HEK293T (cell line): ENCODE measurements around the gene KLF1.

ENCODE experiments used
- ARNT ChIP-seq: fragments of 450-650 bp; IDR thresholded peaks from 2 replicates; pipeline ENCODE4 v1.6.1; 2017; ENCODE audit warnings: mild to moderate bottlenecking
- BHLHE40 ChIP-seq: fragments of 450-650 bp; IDR thresholded peaks from 2 replicates; pipeline ENCODE4 v1.6.1; 2016; ENCODE audit warnings: mild to moderate bottlenecking, moderate library complexity, borderline replicate concordance
- ELF4 ChIP-seq: fragments of 450-650 bp; IDR thresholded peaks from 2 replicates; pipeline ENCODE4 v1.6.1; 2017; ENCODE audit warnings: antibody characterized with exemption
- FOXM1 ChIP-seq: fragments of 450-650 bp; IDR thresholded peaks from 2 replicates; pipeline ENCODE4 v1.6.1; 2017; ENCODE audit warnings: mild to moderate bottlenecking, borderline replicate concordance
- HDGF ChIP-seq: fragments of 450-650 bp; IDR thresholded peaks from 2 replicates; pipeline ENCODE4 v1.6.1; 2017; ENCODE audit warnings: antibody characterized with exemption, borderline replicate concordance
- L3MBTL2 ChIP-seq: fragments of 450-650 bp; conservative IDR thresholded peaks from 2 replicates; pipeline ENCODE4 v1.6.1; 2016; ENCODE audit warnings: mild to moderate bottlenecking
- LEF1 ChIP-seq: fragments of 450-650 bp; IDR thresholded peaks from 2 replicates; pipeline ENCODE4 v1.6.1; 2017; ENCODE audit warnings: mild to moderate bottlenecking, borderline replicate concordance
- SP1 ChIP-seq: fragments of 450-650 bp; IDR thresholded peaks from 2 replicates; pipeline ENCODE4 v1.6.1; 2017
- TARDBP ChIP-seq: fragments of 450-650 bp; IDR thresholded peaks from 2 replicates; pipeline ENCODE4 v1.6.1; 2016
- ZNF384 ChIP-seq: fragments of 450-650 bp; IDR thresholded peaks from 2 replicates; pipeline ENCODE4 v1.6.1; 2016

DNA sequence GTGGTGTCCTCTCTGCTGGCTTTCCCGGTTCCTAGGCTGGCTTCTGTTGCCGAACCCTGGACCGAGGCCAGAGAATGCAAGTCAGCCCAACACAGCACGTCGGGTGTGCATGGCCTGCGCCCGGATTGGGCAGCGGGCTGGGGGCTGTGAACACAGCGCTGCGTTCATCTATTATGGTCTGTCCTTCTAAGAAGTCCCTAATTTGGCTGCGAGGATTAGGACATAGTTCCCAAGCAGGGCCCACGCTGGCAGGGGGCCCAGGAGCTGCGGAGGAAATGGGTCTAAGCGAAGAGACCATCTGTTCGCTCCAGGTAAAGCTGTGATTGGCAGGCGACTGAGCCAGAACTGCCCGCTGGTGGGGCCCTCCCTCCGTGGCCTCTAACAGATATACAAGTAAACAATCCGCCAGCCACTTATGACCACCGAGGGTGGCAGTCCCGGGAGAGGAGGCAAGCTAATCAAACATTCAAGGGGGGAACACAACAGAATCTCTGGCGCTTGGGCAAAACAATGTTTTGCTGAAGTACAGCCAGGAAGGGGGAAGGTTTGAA lies 26.1 kb upstream of the KLF1 start:
- no peak for TF ChIP-seq SP1
- no peak for TF ChIP-seq TARDBP
- TF ChIP-seq ELF4 = no peak
- no peak for TF ChIP-seq BHLHE40
- no peak for TF ChIP-seq L3MBTL2
- TF ChIP-seq HDGF = no peak
- no peak for TF ChIP-seq FOXM1
- no peak for TF ChIP-seq ARNT
- no peak for TF ChIP-seq LEF1
- TF ChIP-seq ZNF384 = no peak
